ENCODE measurements around the gene CXCL6.

The CXCL6 gene

DNA sequence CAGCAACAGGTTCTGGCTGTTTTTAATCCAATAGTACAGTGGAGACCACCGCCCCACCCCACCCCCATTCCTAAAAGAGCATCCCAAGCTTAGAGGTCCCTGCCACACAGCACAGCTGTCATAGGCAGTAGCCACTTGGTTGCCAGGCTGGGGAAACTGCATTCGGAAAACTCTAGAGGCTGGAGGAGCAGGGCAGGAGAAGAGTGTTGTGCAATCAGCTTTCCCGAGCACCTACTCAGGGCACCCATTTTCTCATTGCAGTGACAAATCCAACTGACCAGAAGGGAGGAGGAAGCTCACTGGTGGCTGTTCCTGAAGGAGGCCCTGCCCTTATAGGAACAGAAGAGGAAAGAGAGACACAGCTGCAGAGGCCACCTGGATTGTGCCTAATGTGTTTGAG, 33.8 kb downstream of the CXCL6 start:
- TF ChIP-seq POLR2AphosphoS5 (IDR thresholded peaks at IDR 0.05; ENCODE audit: low read depth, low read length) (no peak), TAF1 (IDR thresholded peaks at IDR 0.05; ENCODE audit: borderline replicate concordance, low read depth, low read length) (no peak)
- FAIRE-seq (no peak), DNase-seq (ENCODE audit: insufficient read length) (no peak)

GRCh38 chr4:73870768-73871167, 34.3 kb downstream of the CXCL6 start:
- FAIRE-seq, result no peak
- TF ChIP-seq POLR2A (IDR thresholded peaks at IDR 0.05; ENCODE audit: low read depth, low read length), result no peak
- no peak for TF ChIP-seq TAF1 (IDR thresholded peaks at IDR 0.05; ENCODE audit: borderline replicate concordance, low read depth, low read length)
- TF ChIP-seq POLR2AphosphoS5 (IDR thresholded peaks at IDR 0.05; ENCODE audit: low read depth, low read length), result no peak
- DNase-seq (ENCODE audit: insufficient read length), result no peak

DNA sequence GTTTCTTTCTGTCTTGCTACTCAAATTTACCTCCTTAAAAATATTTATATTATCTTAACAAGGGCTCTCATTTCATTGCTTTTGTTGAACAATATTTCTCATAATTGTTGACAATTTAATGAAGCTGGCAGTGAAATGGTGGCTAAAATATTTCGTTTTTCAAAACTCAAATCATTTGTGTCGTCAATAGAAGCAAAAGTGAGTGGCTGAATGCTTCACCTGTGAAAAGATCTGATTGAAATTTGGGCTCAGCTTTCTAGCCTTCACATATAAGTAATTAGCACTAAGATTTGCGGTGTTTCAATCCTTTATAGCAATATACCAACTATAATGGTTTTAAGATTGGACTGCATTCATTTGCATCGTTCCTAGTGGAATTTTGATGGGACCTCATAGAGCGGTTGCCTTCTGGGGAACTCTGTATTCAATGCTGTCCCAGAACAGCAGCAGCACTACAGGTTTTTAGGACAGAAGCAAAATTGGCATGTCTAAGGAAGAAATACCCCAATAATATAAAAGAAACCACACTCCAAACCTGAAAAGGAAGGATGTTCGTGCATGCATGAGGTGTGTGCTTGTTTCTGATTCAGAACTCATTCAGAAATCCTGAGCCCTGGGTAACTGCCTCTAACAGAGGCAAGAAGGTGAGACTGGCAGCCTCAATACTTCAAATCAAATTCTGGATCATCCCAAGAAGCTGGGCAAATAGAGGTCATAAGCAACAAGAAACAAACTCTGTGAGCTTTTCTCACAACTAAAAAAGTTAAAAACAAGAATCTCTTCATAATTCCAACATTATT, 35.2 kb downstream of the CXCL6 start:
- TF ChIP-seq POLR2AphosphoS5 (IDR thresholded peaks at IDR 0.05; ENCODE audit: low read depth, low read length), result no peak
- no peak for TF ChIP-seq TAF1 (IDR thresholded peaks at IDR 0.05; ENCODE audit: borderline replicate concordance, low read depth, low read length)
- TF ChIP-seq POLR2A (IDR thresholded peaks at IDR 0.05; ENCODE audit: low read depth, low read length), result no peak
- DNase-seq (ENCODE audit: insufficient read length) (no peak), FAIRE-seq (no peak)

DNA sequence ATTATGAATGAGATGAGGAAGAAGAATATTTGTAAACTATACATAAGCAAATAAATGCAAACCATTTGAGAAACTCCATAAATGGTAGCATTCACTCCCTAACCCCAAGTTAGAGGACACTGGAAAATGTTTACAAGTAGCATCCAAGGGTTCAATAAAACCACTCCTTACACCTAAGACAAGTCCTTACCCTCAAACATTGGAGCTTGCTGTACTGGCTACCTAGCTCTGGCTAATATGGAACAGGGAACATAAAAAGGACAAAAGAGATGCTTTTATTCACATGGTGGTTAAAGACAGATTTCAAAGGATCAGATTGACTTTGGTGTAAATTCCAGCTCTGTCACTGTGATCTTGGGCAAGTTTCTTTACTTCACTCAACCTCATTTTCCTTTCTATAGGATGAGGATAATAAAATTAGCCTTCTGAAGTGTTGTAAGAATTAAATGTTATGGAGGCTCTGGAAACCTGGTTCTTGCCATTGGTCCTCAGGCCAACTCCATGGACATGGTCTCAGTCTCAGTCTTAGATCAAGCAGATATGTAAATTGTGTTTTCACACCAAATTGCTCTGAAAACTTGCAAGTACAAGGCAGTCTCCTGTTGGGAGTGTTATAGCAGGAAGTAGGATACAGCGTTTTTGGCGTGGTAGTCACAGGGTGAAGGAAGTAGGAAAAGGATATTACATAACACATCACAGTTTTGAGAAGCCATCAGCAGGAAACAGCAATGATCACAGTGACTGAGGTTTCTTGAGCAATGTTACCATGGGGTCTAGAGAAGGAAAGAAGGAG, 36.0 kb downstream of the CXCL6 start:
- FAIRE-seq (no peak), DNase-seq (ENCODE audit: insufficient read length) (no peak)
- no peak for TF ChIP-seq POLR2A (IDR thresholded peaks at IDR 0.05; ENCODE audit: low read depth, low read length)
- no peak for TF ChIP-seq TAF1 (IDR thresholded peaks at IDR 0.05; ENCODE audit: borderline replicate concordance, low read depth, low read length)

DNA sequence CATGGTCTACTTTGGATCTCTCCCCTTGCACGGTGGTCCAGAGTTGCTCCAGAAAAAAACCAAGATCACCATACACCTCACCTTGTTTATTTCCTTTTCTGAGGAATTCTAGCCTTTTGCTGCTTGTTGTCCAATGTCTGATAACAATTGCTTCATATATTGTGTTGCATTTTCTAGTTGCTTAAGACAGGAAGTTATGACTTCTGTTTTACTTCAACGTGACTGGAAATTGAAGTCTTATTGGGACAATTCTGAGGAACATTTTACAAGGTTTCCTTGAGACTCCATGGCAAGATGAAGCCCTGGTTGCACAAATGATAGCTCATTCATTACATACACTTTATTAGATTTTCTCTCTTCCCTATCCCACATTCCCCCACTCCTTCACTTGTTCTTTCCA, 37.9 kb downstream of the CXCL6 start:
- TF ChIP-seq POLR2AphosphoS5 (IDR thresholded peaks at IDR 0.05; ENCODE audit: low read depth, low read length), result no peak
- TF ChIP-seq POLR2A (IDR thresholded peaks at IDR 0.05; ENCODE audit: low read depth, low read length), result no peak
- no peak for TF ChIP-seq TAF1 (IDR thresholded peaks at IDR 0.05; ENCODE audit: borderline replicate concordance, low read depth, low read length)
- no peak for FAIRE-seq
- no peak for DNase-seq (ENCODE audit: insufficient read length)

- FAIRE-seq, result no peak
- no peak for TF ChIP-seq TAF1 (IDR thresholded peaks at IDR 0.05; ENCODE audit: borderline replicate concordance, low read depth, low read length)
- no peak for TF ChIP-seq POLR2A (IDR thresholded peaks at IDR 0.05; ENCODE audit: low read depth, low read length)
- TF ChIP-seq POLR2AphosphoS5 (IDR thresholded peaks at IDR 0.05; ENCODE audit: low read depth, low read length), result no peak
- no peak for DNase-seq (ENCODE audit: insufficient read length)
These were observed 38.9 kb downstream of the CXCL6 start for GRCh38 chr4:73875401-73875800.

DNA sequence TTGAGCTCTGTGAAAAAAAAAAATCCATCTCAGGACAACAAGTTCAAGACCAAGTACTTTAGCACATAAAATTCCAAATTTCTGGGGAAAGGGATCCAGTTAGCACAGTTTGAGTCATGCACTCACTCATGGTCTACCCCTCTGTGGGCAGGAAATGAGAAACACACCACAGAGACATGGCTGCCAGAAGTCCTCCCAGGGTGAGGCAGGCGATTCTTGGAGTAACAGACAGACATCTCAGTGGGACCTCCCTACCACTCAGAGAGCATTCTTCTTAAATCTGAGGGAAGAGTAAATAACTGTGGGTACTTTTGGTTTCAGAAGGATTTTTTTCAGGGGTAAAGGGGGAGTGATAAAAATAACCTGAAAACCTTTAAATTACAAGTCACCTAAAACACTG, 46.8 kb downstream of the CXCL6 start:
- DNase-seq (ENCODE audit: insufficient read length) (no peak), FAIRE-seq (no peak)
- TF ChIP-seq TAF1 (IDR thresholded peaks at IDR 0.05; ENCODE audit: borderline replicate concordance, low read depth, low read length) (no peak), POLR2A (IDR thresholded peaks at IDR 0.05; ENCODE audit: low read depth, low read length) (no peak), POLR2AphosphoS5 (IDR thresholded peaks at IDR 0.05; ENCODE audit: low read depth, low read length) (no peak)

GRCh38 chr4:73885574-73886267, 49.2 kb downstream of the CXCL6 start:
- DNase-seq (ENCODE audit: insufficient read length) (no peak), FAIRE-seq (no peak)
- TF ChIP-seq TAF1 (IDR thresholded peaks at IDR 0.05; ENCODE audit: borderline replicate concordance, low read depth, low read length) (no peak), POLR2A (IDR thresholded peaks at IDR 0.05; ENCODE audit: low read depth, low read length) (no peak), POLR2AphosphoS5 (IDR thresholded peaks at IDR 0.05; ENCODE audit: low read depth, low read length) (no peak)
